Measurements from ENCODE around the gene HOXB3. TPM values are rescaled to one million over a fixed set of nuclear protein-coding genes. Genes with fewer than 3 reads are reported as not detected.

Gene HOXB3
- total RNA-seq, 2 donors from 2014 or later: 3.1 to 5.4 TPM

DNA sequence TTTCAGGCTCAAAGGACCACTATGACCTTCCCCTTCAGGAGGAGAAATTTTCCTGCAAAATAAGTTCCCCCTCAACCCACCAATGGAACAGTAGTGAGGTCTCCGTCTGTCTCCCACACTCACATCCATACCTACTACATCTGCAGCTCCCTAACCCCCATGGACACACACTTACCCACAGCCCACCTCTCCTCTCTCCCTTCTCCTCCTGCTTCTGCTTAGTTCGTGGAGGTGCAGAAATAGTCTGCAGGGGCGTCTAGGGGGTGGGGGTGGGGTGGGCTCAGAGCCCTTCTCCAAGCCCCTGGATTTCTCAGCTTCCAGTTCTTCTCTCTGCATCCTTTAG, 20.8 kb downstream of the HOXB3 start:
- Mint-ChIP-seq H3K27me3 (peaks cover 7% of the 10 kb centered on the region), H3K4me3 (no peak overlapping the region), H3K36me3 (ENCODE audit: low read depth) (no peaks in the 10 kb centered on the region), H3K27ac (no peak overlapping the region), H3K4me1 (no peaks in the 10 kb centered on the region), H3K9me3 (no peaks in the 10 kb centered on the region)
- ATAC-seq (replicated peaks): no peak

GRCh38 chr17:48568499-48569239, 21.4 kb downstream of the HOXB3 start:
- no peaks in the 10 kb centered on the region for H3K36me3 Mint-ChIP-seq (ENCODE audit: low read depth)
- peaks cover 7% of the 10 kb centered on the region for H3K27me3 Mint-ChIP-seq
- no peak for ATAC-seq (replicated peaks)
- H3K27ac Mint-ChIP-seq: no peak overlapping the region
- H3K9me3 Mint-ChIP-seq: no peaks in the 10 kb centered on the region
- no peaks in the 10 kb centered on the region for H3K4me1 Mint-ChIP-seq
- no peak overlapping the region for H3K4me3 Mint-ChIP-seq

DNA sequence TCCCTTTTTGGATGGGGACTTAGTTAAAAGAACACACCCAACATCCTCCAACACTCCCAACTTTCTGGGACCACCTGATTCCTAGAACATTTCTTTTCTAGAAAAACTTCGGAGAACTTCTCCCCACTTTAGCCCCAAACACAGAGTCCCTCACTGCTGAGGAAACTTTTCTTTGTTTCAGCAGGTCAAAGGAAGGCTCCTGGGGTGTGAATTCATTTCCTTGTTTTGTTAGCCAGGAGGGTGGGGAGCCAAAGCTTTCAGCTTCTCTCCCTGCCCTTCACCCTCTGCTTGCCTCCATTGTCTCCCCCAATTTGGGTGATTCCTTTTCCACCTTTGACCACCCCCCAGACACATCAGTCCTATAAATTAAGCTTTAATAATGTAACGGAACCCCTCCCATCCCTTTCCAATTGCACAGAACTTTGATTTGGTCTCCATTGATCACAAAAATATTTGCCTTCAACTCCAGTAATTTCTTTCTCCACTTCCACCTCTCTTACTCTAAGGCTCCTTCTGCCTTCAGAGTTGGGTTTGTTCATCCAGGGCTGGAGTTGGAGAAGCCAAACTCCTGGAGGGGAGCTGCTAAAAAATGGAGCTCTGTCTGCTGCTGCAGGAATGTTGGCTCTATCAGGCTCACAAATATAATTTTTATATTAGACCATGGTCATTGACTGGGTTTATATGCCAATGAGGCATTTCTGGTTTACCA, 22.2 kb downstream of the HOXB3 start:
- Mint-ChIP-seq H3K4me1 (no peaks in the 10 kb centered on the region), H3K4me3 (no peak overlapping the region), H3K9me3 (no peaks in the 10 kb centered on the region), H3K36me3 (ENCODE audit: low read depth) (no peaks in the 10 kb centered on the region), H3K27me3 (peaks cover 7% of the 10 kb centered on the region), H3K27ac (no peak overlapping the region)
- no peak for ATAC-seq (replicated peaks)

DNA sequence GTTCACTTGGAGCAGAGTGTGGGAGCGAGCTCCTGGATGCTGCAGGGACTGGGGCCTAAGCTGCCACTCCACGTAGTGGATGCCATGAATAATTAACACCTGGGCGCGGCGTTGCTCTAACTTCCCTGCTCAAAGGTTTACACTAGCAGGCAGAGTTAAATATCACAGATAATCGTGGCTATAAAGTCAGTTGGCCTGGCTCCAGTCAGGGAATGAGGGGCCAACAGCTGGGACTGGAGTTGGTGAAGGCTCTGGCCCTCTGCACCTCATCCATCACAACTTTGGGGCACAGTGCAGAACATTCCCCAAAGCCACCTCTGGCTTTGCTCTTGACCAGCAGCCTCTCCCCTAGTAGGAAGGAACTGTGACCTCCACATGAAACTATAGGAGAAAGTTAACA, 22.8 kb downstream of the HOXB3 start:
- Mint-ChIP-seq H3K9me3 (no peaks in the 10 kb centered on the region), H3K27ac (no peak overlapping the region), H3K36me3 (ENCODE audit: low read depth) (no peaks in the 10 kb centered on the region), H3K27me3 (peaks cover 7% of the 10 kb centered on the region), H3K4me1 (no peaks in the 10 kb centered on the region), H3K4me3 (no peak overlapping the region)
- ATAC-seq (replicated peaks): no peak

DNA sequence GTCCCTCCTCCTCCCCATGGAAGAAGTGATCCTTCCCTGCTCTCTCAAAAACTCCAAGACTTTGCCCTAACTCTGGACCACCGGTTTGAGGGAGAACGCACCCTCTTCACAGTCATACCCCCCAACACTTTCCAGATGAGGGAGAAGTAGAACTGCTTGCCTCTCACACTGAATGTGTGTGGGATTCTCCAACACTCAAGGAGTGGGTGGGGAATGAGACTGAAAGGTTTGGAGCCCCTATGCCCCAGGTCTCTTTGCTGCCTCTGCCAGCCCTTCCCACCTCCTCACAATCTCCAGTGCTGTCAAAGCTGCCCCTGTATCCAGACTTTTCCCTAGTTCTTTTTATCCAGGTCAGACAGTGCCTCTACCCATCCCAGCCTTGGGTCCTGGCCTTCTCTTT, 23.3 kb downstream of the HOXB3 start:
- Mint-ChIP-seq H3K4me3 (no peak overlapping the region), H3K36me3 (ENCODE audit: low read depth) (no peaks in the 10 kb centered on the region), H3K27ac (no peak overlapping the region)

GRCh38 chr17:48565925-48566710, 23.9 kb downstream of the HOXB3 start:
- H3K4me3 Mint-ChIP-seq: no peak overlapping the region
- H3K9me3 Mint-ChIP-seq: no peaks in the 10 kb centered on the region
- H3K4me1 Mint-ChIP-seq: no peaks in the 10 kb centered on the region
- peaks cover 7% of the 10 kb centered on the region for H3K27me3 Mint-ChIP-seq
- no peak overlapping the region for H3K27ac Mint-ChIP-seq
- no peaks in the 10 kb centered on the region for H3K36me3 Mint-ChIP-seq (ENCODE audit: low read depth)
- ATAC-seq (replicated peaks): no peak

More for the DNA sequence above, 23.3 kb downstream of the HOXB3 start:
- no peak for ATAC-seq (replicated peaks)
- Mint-ChIP-seq H3K9me3 (no peaks in the 10 kb centered on the region), H3K27me3 (peaks cover 7% of the 10 kb centered on the region), H3K4me1 (no peaks in the 10 kb centered on the region)

- Mint-ChIP-seq H3K27me3 (peaks cover 7% of the 10 kb centered on the region), H3K36me3 (ENCODE audit: low read depth) (no peaks in the 10 kb centered on the region), H3K4me3 (no peak overlapping the region), H3K4me1 (no peaks in the 10 kb centered on the region), H3K27ac (no peak overlapping the region), H3K9me3 (no peaks in the 10 kb centered on the region)
- ATAC-seq (replicated peaks): no peak
These were observed 25.0 kb downstream of the HOXB3 start for GRCh38 chr17:48565022-48565554.

DNA sequence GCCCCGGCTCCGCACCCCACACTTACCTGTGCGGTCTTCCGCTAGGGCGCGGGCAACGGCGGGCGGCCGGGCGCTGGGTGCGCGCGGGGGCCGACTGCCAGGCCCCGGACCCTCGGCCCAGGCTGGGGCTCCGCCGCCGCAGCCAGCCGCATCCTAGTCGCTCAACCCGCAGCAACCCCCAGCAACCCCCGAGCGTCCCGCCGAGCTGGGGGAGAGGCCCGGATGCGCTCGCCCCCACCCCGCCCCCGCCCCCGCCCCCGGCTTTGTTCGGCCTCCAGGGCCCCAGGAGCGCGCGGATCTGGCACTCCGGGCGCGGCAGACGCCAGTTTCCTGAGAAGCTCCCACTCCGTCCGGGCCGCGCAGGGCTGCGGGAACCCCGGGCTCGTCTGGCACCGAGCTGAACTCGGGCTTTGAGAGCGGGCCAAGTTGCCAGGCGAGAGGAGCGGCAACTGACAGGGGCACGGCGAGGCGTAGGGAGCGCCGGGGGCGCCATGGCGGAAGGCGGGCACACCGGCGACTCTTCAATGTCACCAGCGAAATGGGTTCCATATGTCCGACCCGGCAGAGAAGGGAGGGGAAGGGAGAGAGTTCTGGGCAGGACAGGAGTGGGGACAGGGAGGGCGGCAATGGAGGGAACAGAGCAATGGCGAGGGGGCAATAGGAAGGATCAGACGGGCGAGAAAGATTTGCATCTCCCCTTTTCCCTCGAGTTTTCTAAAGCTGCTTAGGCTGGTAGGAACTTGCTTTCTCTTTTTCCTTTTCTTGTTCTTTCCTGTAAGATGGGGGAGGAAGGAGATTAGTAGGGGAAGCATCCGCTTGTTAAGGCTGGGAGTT, 25.6 kb downstream of the HOXB3 start:
- H3K27ac Mint-ChIP-seq: no peak overlapping the region
- peaks cover 5% of the 10 kb centered on the region for H3K27me3 Mint-ChIP-seq
- no peaks in the 10 kb centered on the region for H3K9me3 Mint-ChIP-seq
- no peaks in the 10 kb centered on the region for H3K4me1 Mint-ChIP-seq
- no peak overlapping the region for H3K4me3 Mint-ChIP-seq
- no peak for ATAC-seq (replicated peaks)
- no peaks in the 10 kb centered on the region for H3K36me3 Mint-ChIP-seq (ENCODE audit: low read depth)

DNA sequence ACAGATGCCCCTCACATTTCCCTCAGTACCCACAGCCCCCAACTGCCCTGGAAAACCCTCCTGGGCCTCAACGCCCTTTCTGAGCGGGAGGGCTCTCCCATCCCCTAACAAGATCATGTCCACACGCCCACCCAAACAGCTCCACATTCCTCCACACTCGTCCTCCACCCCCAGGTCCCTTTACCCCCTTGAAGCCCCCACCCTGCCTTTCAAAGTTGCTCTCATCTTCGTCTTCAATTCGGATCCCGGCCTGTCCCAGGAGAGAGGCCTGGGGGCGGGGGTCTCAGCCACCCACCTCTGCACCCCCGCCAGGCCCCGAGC, 26.2 kb downstream of the HOXB3 start:
- Mint-ChIP-seq H3K27ac (no peak overlapping the region), H3K4me3 (no peak overlapping the region), H3K9me3 (no peaks in the 10 kb centered on the region), H3K4me1 (no peaks in the 10 kb centered on the region), H3K27me3 (no peaks in the 10 kb centered on the region), H3K36me3 (ENCODE audit: low read depth) (no peaks in the 10 kb centered on the region)
- no peak for ATAC-seq (replicated peaks)

- Mint-ChIP-seq H3K4me1 (no peaks in the 10 kb centered on the region), H3K9me3 (no peaks in the 10 kb centered on the region), H3K27ac (no peak overlapping the region), H3K4me3 (no peak overlapping the region), H3K27me3 (peaks cover 4% of the 10 kb centered on the region), H3K36me3 (ENCODE audit: low read depth) (no peaks in the 10 kb centered on the region)
- no peak for ATAC-seq (replicated peaks)
These were observed 26.6 kb downstream of the HOXB3 start for GRCh38 chr17:48563385-48563838.

DNA sequence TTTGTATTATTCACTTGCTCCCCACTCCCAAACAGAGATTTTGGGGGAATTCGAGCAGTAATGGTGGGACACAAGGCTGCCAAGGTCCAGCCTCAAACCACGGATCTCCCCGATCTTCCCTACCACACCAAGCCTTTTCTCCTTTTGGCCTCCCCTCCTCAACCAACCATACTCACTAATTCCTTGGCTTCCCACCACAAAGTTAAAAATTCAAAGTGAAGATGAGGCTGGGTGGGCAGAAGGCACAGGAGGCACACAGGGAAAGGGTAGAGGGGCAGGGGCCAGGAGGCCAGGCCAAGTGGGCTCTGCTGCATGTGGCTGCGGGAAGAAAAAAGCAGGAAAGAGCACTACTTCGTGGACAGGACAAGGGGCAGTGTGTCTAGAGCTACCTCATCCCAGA, 27.1 kb downstream of the HOXB3 start:
- no peak for ATAC-seq (replicated peaks)
- H3K27ac Mint-ChIP-seq: no peak overlapping the region
- H3K9me3 Mint-ChIP-seq: no peaks in the 10 kb centered on the region
- peaks cover 4% of the 10 kb centered on the region for H3K27me3 Mint-ChIP-seq
- no peaks in the 10 kb centered on the region for H3K36me3 Mint-ChIP-seq (ENCODE audit: low read depth)
- no peak overlapping the region for H3K4me3 Mint-ChIP-seq
- H3K4me1 Mint-ChIP-seq: no peaks in the 10 kb centered on the region

DNA sequence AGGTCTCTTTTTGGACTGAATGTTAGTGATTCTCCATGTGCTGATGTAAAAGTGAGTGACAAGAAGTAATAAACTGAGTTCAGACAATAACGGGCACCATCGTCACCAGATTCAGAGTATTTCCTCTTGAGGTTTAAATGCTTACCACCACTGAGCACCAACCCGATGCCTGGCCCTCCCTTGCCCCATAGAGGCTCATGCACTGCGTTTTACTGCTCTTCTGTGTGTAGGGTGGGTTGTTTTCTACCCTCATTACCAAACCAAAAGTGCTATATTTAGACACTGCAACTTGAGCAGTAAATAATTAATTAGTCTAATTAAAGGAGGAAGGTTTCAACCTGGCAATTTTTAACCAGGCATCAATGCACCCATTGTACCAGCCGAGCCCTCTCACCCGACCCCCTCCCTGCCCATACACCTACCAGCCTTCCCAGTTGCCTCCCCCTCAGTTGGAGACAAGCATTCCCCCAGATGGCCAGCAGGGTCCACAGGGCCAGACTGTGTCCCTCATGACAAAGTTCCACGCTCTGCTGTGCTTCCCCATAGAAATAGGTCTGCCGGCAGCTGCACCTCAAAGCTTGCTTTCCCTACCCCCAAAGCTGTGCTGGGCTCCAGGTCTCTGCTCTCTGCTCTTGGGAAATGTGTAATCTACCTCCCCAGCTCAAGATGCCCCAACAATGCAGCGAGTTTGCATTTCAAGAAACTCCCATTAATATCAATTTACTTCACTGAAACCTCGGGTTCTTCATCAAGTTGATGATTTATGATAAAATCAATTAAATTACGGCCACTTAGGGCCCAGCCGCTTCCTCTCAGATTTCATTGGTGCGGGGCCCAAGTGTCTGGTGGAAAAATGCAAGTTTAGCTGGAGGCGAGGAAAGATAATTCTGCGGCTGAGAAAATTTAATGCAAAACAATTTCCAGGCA, 27.9 kb downstream of the HOXB3 start:
- Mint-ChIP-seq H3K9me3 (no peaks in the 10 kb centered on the region), H3K4me1 (no peaks in the 10 kb centered on the region), H3K27ac (no peak overlapping the region), H3K4me3 (no peak overlapping the region), H3K27me3 (peaks cover 4% of the 10 kb centered on the region), H3K36me3 (ENCODE audit: low read depth) (no peaks in the 10 kb centered on the region)
- ATAC-seq (replicated peaks): no peak

Measured in activated T-helper 17 cell treated with anti-CD3 and anti-CD28 coated beads, Interleukin-2, amount 50 U/mL, for 72 hours (primary cell).